ENCODE data around the gene MTM1. TPM values are rescaled to one million over a fixed set of nuclear protein-coding genes. Genes with fewer than 3 reads are reported as not detected.

Gene MTM1
- total and polyA plus RNA-seq, 2 donors (not counting 1 experiment from before 2014, with no cell fraction given): 8.7 to 29.8 TPM

- no peak overlapping the region for H3K4me2 ChIP-seq (replicated peaks; ENCODE audit: low read depth, low read length, poor library complexity, severe bottlenecking)
- H3K9ac ChIP-seq (ENCODE audit: low read length): no peak overlapping the region
- H3K9me3 ChIP-seq (ENCODE audit: control extremely low read depth in 1 of 3, control insufficient read depth in 2 of 3, insufficient read depth in 1 of 3, low read length in 2 of 3): no peaks in the 10 kb centered on the region
- peaks cover 5% of the 10 kb centered on the region for H4K20me1 ChIP-seq (ENCODE audit: control insufficient read depth, insufficient read depth, low read length, poor library complexity, severe bottlenecking)
- no CpG with 5 or more reads among the region's 1 CpG for WGBS (ENCODE audit: insufficient coverage)
- DNase-seq (no peak), ATAC-seq (ENCODE audit: low read depth) (no peak)
- no peak overlapping the region for H3K4me3 Mint-ChIP-seq
- TF ChIP-seq EZH2 (IDR thresholded peaks at IDR 0.05; ENCODE audit: borderline replicate concordance, insufficient read depth, low read depth, low read length, poor library complexity, severe bottlenecking) (no peak), CTCF (IDR thresholded peaks at IDR 0.05) (no peak)
- no peak overlapping the region for H3K27ac ChIP-seq (ENCODE audit: low read length in 2 of 2)
- intact Hi-C loops (cut with micrococcal nuclease): no loop called here
- H3K36me3 ChIP-seq (replicated peaks in 1 of 2; ENCODE audit: control extremely low read depth in 1 of 2, control insufficient read depth in 1 of 2, extremely low read depth in 1 of 2, insufficient read depth in 2 of 2, low read length in 1 of 2): peaks cover 0 to 44% of the 10 kb centered on the region in 2 experiments
- H3K4me1 Mint-ChIP-seq: peaks cover 40% of the 10 kb centered on the region
- POLR2A ChIA-PET: no interaction called here
- CTCF ChIA-PET: interaction anchor here (1.3 to 5.2 kb wide), 5 partner anchors 10 to 114 kb away, joined by 3 to 49 read pairs (median 6); no protein-coding TSS in a partner anchor
- H2AFZ ChIP-seq (ENCODE audit: insufficient read depth, low read depth, low read length, poor library complexity, severe bottlenecking): no peak overlapping the region
- peaks cover 20 to 30% of the 10 kb centered on the region in 2 donors for H3K4me1 ChIP-seq (ENCODE audit: control insufficient read depth in 2 of 2, insufficient read depth in 2 of 2, low read length in 2 of 2)
- H3K4me3 ChIP-seq (ENCODE audit: control extremely low read depth in 1 of 5, extremely low read depth in 1 of 5, insufficient read depth in 1 of 5, low read depth in 2 of 5, low read length in 4 of 5): no peak overlapping the region
- no peaks in the 10 kb centered on the region for H3K9me3 Mint-ChIP-seq (ENCODE audit: insufficient read depth)
- no peaks in the 10 kb centered on the region for H3K27me3 ChIP-seq (replicated peaks in 1 of 4; ENCODE audit: control extremely low read depth in 1 of 4, control insufficient read depth in 3 of 4, insufficient read depth in 4 of 4, low read length in 3 of 4)
- peaks cover 95% of the 10 kb centered on the region for H3K79me2 ChIP-seq (ENCODE audit: control insufficient read depth, insufficient read depth, low read length)
- H3K27me3 Mint-ChIP-seq: no peaks in the 10 kb centered on the region
- H3K27ac Mint-ChIP-seq: peak overlapping the region; percentile 63
These were observed 133.0 kb downstream of the MTM1 start for GRCh38 chrX:150701377-150701776.

GRCh38 chrX:150702966-150703694 is 134.7 kb downstream of the MTM1 start:
- ChIA-PET CTCF (interaction anchor here (2.3 to 5.2 kb wide), 2 partner anchors 14 to 20 kb away, joined by 7 to 49 read pairs; no protein-coding TSS in a partner anchor), POLR2A (no interaction called here)
- H3K9me3 Mint-ChIP-seq (ENCODE audit: insufficient read depth): no peaks in the 10 kb centered on the region
- peak overlapping the region in 1 of 2 donors; percentile 21 for H3K27ac ChIP-seq (ENCODE audit: low read length in 2 of 2)
- intact Hi-C loops (cut with micrococcal nuclease): no loop called here
- H3K27me3 Mint-ChIP-seq: no peaks in the 10 kb centered on the region
- H3K27me3 ChIP-seq (replicated peaks in 1 of 4; ENCODE audit: control extremely low read depth in 1 of 4, control insufficient read depth in 3 of 4, insufficient read depth in 4 of 4, low read length in 3 of 4): no peaks in the 10 kb centered on the region
- no peak overlapping the region for H3K4me3 ChIP-seq (ENCODE audit: control extremely low read depth in 1 of 5, extremely low read depth in 1 of 5, insufficient read depth in 1 of 5, low read depth in 2 of 5, low read length in 4 of 5)
- H4K20me1 ChIP-seq (ENCODE audit: control insufficient read depth, insufficient read depth, low read length, poor library complexity, severe bottlenecking): peaks cover 5% of the 10 kb centered on the region
- H3K4me3 Mint-ChIP-seq: no peak overlapping the region
- peak overlapping the region; percentile 66 for H3K27ac Mint-ChIP-seq
- no peaks in the 10 kb centered on the region for H3K9me3 ChIP-seq (ENCODE audit: control extremely low read depth in 1 of 3, control insufficient read depth in 2 of 3, insufficient read depth in 1 of 3, low read length in 2 of 3)
- WGBS (ENCODE audit: insufficient coverage): no CpG with 5 or more reads among the region's 1 CpG
- peaks cover 27% of the 10 kb centered on the region for H3K4me1 Mint-ChIP-seq
- DNase-seq (no peak), ATAC-seq (ENCODE audit: low read depth) (no peak)
- H3K4me2 ChIP-seq (replicated peaks; ENCODE audit: low read depth, low read length, poor library complexity, severe bottlenecking): no peak overlapping the region
- TF ChIP-seq CTCF (IDR thresholded peaks at IDR 0.05): no peak
- no peak for TF ChIP-seq EZH2 (IDR thresholded peaks at IDR 0.05; ENCODE audit: borderline replicate concordance, insufficient read depth, low read depth, low read length, poor library complexity, severe bottlenecking)
- H3K9ac ChIP-seq (ENCODE audit: low read length): no peak overlapping the region
- peaks cover 8 to 13% of the 10 kb centered on the region in 2 donors for H3K4me1 ChIP-seq (ENCODE audit: control insufficient read depth in 2 of 2, insufficient read depth in 2 of 2, low read length in 2 of 2)
- peaks cover 90% of the 10 kb centered on the region for H3K79me2 ChIP-seq (ENCODE audit: control insufficient read depth, insufficient read depth, low read length)
- no peak overlapping the region for H2AFZ ChIP-seq (ENCODE audit: insufficient read depth, low read depth, low read length, poor library complexity, severe bottlenecking)
- peaks cover 0 to 49% of the 10 kb centered on the region in 2 experiments for H3K36me3 ChIP-seq (replicated peaks in 1 of 2; ENCODE audit: control extremely low read depth in 1 of 2, control insufficient read depth in 1 of 2, extremely low read depth in 1 of 2, insufficient read depth in 2 of 2, low read length in 1 of 2)

Data from B cell (primary cell).